PC-9 (cell line): ENCODE results near the gene SNRPD2.

Experiments
- EZH2 ChIP-seq: fragments of 200-600 bp; sonication (generic); IDR thresholded peaks from 2 replicates; pipeline ENCODE4 v1.8.0; 2017; ENCODE audit warnings: antibody characterized with exemption, low read depth
- TF ChIP-seq, protein P1 (sequence below): fragments of 200-600 bp; sonication (generic); conservative IDR thresholded peaks from 2 replicates; pipeline ENCODE4 v1.6.1; 2017; ENCODE audit warnings: mixed run types, antibody characterized with exemption, mild to moderate bottlenecking, moderate library complexity

- TF ChIP-seq, protein P1, sequence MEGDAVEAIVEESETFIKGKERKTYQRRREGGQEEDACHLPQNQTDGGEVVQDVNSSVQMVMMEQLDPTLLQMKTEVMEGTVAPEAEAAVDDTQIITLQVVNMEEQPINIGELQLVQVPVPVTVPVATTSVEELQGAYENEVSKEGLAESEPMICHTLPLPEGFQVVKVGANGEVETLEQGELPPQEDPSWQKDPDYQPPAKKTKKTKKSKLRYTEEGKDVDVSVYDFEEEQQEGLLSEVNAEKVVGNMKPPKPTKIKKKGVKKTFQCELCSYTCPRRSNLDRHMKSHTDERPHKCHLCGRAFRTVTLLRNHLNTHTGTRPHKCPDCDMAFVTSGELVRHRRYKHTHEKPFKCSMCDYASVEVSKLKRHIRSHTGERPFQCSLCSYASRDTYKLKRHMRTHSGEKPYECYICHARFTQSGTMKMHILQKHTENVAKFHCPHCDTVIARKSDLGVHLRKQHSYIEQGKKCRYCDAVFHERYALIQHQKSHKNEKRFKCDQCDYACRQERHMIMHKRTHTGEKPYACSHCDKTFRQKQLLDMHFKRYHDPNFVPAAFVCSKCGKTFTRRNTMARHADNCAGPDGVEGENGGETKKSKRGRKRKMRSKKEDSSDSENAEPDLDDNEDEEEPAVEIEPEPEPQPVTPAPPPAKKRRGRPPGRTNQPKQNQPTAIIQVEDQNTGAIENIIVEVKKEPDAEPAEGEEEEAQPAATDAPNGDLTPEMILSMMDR = no peak
- TF ChIP-seq EZH2 = no peak
Measured at GRCh38 chr19:45676851-45677263, 14.9 kb downstream of the SNRPD2 start.
